DMS53 (cell line): ENCODE results near the gene PSME3IP1.
A peak's percentile ranks its signal among the peaks of the same experiment; 100 is the strongest.

ENCODE experiments used
- DNase-seq: peaks from one replicate; lab custom pipeline; 2025; lab: John Stamatoyannopoulos, UW

PSME3IP1 gene

GRCh38 chr16:57167953-57168352, 17.9 kb downstream of the PSME3IP1 start:
- DNase-seq, result peak; percentile 71

- DNase-seq, result no peak
Observed at GRCh38 chr16:57167538-57167937, 18.3 kb downstream of the PSME3IP1 start.

DNA sequence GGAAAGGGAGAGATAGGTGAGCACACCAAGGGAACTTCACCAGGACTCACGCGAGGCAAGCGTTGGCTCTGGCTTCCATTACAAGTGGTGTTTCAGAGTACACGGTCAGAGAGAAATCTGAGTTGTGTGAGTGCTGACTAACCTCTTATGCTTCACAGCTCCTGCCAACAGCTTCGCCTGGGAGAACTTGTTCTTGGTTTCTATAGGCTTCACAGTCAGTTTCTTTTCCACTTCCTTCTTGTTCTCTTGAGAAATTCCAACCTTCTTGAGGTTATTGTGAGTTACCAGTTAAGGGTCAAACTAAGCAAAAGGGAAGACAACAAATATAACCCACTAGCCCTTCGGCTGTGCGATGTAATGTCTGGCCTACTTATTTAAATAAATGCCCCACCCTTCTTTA, 18.9 kb downstream of the PSME3IP1 start:
- peak; percentile 37 for DNase-seq

GRCh38 chr16:57166451-57166850, 19.4 kb downstream of the PSME3IP1 start:
- no peak for DNase-seq

GRCh38 chr16:57165938-57166337, 19.9 kb downstream of the PSME3IP1 start:
- no peak for DNase-seq

- DNase-seq, result no peak
Observed at GRCh38 chr16:57165483-57165882, 20.4 kb downstream of the PSME3IP1 start.

- DNase-seq, result no peak
Observed at GRCh38 chr16:57163842-57164241, 22.0 kb downstream of the PSME3IP1 start.

- DNase-seq, result no peak
Observed at GRCh38 chr16:57159447-57159846, 26.4 kb downstream of the PSME3IP1 start.

GRCh38 chr16:57157533-57157932, 28.3 kb downstream of the PSME3IP1 start:
- DNase-seq, result no peak

- no peak for DNase-seq
Observed at GRCh38 chr16:57156351-57156703, 29.5 kb downstream of the PSME3IP1 start.

- DNase-seq, result no peak
Observed at GRCh38 chr16:57155702-57156350, 30.0 kb downstream of the PSME3IP1 start.

- no peak for DNase-seq
Observed at GRCh38 chr16:57153841-57154240, 32.0 kb downstream of the PSME3IP1 start.

DNA sequence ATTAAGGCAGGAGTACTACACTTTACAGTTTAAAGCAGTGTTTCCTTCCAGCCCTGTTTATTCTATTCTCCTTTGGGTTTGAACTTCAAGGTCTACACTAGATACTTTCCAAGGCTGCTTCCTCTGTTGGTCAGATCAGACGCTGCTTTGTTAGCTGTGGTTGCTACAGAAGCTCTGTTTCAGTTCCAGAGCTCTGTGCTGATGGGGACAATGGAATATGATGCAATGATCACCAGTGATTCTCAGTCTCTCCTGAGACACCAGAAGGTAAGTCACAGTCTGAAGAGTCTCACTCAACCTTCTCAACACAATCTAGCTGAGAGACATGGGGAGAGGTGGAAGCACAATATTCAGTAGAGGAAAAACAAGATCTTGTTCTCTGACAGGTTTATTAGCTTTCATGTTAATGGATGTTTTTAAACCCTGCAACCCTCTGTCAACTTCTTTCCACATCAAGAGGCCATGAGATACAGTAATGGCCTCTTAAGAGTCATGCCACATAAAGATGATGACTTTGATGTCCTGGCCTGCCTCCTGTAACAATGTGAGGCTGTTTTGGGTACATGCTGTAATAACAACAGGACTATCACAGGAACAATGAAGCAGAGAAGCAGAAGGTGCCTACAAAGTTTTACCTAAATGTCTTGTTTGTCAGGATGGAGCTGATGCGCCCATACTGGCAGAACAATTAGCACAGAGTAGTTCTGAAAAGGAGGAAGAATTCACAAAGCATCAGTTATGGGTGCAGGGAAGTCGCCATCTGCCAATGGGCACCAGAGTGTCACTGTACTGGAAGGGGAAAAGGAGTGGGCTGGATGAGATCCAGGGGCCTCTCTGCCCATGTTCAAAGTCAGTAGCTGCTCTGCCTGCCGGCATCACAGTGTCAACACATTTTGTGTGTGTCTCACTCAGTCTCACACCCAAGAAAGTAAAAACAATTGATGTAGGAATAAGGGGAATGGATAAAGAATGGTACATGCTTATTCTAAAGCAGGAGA, 33.4 kb downstream of the PSME3IP1 start:
- no peak for DNase-seq

- DNase-seq, result no peak
Observed at GRCh38 chr16:57151369-57151768, 34.5 kb downstream of the PSME3IP1 start.

GRCh38 chr16:57150682-57151330, 35.0 kb downstream of the PSME3IP1 start:
- DNase-seq, result no peak

- no peak for DNase-seq
Observed at GRCh38 chr16:57149391-57149790, 36.4 kb downstream of the PSME3IP1 start.

GRCh38 chr16:57148481-57148880, 37.4 kb downstream of the PSME3IP1 start:
- DNase-seq, result no peak

- no peak for DNase-seq
Observed at GRCh38 chr16:57147381-57148221, 38.2 kb downstream of the PSME3IP1 start.

- peak; percentile 52 for DNase-seq
Observed at GRCh38 chr16:57146735-57147134, 39.1 kb downstream of the PSME3IP1 start.

DNA sequence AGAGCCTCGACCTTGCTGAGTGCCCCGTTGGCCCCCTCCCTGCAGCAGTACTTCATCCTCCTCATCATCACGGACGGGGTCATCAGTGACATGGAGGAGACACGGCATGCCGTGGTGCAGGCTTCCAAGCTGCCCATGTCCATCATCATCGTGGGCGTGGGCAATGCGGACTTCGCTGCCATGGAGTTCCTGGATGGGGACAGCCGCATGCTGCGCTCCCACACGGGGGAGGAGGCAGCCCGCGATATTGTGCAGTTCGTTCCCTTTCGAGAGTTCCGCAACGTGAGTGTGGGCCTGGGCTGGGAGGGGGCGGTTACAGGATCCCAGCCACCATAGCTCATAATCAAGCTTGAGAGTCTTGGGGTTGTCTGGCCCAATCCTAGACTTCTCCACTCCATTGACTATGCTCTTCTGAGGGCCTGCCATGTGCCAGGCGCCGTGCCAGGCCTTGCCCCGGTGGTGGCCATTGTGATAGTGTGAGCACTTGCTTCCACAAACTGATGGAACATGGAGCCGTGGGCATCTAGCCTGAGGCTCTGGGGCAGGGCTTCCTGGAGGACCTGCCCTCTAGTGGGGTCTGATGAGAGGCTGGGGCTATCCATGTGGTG, 39.7 kb downstream of the PSME3IP1 start:
- DNase-seq, result no peak
